ENCODE results near the gene RPS15.

DNA sequence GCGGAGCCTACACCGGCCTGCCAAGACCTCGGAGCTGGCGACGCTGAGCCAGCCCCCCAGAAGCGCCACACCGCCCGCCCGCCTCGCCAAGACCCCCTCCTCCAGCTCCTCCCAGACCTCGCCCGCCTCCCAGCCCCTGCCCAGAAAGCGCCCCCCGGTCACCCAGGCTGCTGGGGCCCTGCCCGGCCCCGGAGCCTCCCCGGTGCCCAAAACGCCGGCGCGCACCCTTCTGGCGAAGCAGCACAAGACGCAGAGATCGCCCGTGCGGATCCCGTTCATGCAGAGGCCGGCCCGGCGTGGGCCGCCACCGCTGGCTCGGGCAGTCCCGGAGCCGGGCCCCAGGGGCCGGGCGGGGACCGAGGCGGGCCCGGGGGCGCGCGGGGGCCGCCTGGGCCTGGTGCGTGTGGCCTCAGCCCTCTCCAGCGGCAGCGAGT is 30.6 kb downstream of the RPS15 start:
- TF ChIP-seq POLR2AphosphoS5 (IDR thresholded peaks at IDR 0.05) (no peak), EP300 (IDR thresholded peaks at IDR 0.05) (no peak)

All from upper lobe of left lung (tissue), 4 donors.